SU-DHL-6 (cell line): Measurements from ENCODE around the gene PTPRN2.

Experiments used
- CTCF ChIP-seq: fragments of 200-600 bp; sonication (generic); IDR thresholded peaks from one replicate; pipeline ENCODE4 v1.5.1; 2017; ENCODE audit warnings: antibody characterized with exemption, mild to moderate bottlenecking, low read length, moderate library complexity; ENCODE audit not compliant: insufficient read depth, poor library complexity, severe bottlenecking
- EZH2phosphoT487 ChIP-seq: fragments of 200-600 bp; sonication (generic), shearing (Covaris generic); conservative IDR thresholded peaks from 2 replicates; pipeline ENCODE4 v1.6.1; 2018; ENCODE audit warnings: mild to moderate bottlenecking, antibody characterized with exemption, low read length, moderate library complexity, mixed read lengths

- TF ChIP-seq CTCF (no peak), EZH2phosphoT487 (no peak)
These were observed 1017.7 kb downstream of the PTPRN2 start for GRCh38 chr7:157569967-157570366.
